Measurements from ENCODE around the gene COX11.

The COX11 gene
- total RNA-seq, result 20.2 to 40.6 (median 28.5) reads per million in 4 donors

- peak; percentile 87 to 98 (median 91) for DNase-seq
These were observed at the start of gene COX11, which contains the start of gene STXBP4 for GRCh38 chr17:54968262-54968987. COX11 (minus strand) TSS chr17:54968654; CDS start chr17:54968646, 8 bp downstream. STXBP4 (plus strand) TSS chr17:54968765; CDS start chr17:54986220, 17,455 bp downstream.

- DNase-seq, result peak in 1 of 5 donors; percentile 17
These were observed 37.1 kb upstream of the COX11 start for GRCh38 chr17:55005520-55005919.

- DNase-seq, result no peak
These were observed 36.0 kb upstream of the COX11 start for GRCh38 chr17:55004484-55004883.

GRCh38 chr17:55002458-55002857 lies 34.0 kb upstream of the COX11 start:
- DNase-seq, result no peak

- no peak for DNase-seq
These were observed 28.0 kb upstream of the COX11 start for GRCh38 chr17:54996441-54996840.

- peak in 1 of 5 donors; percentile 43 for DNase-seq
These were observed 24.6 kb upstream of the COX11 start for GRCh38 chr17:54992797-54993639.

GRCh38 chr17:54991567-54991966 lies 23.1 kb upstream of the COX11 start:
- no peak for DNase-seq

- DNase-seq, result no peak
These were observed 21.7 kb upstream of the COX11 start for GRCh38 chr17:54990118-54990517.

- DNase-seq, result no peak
These were observed 17.0 kb upstream of the COX11 start for GRCh38 chr17:54985476-54985875.

GRCh38 chr17:54983260-54983659 lies 14.8 kb upstream of the COX11 start:
- no peak for DNase-seq

GRCh38 chr17:54982399-54982798 lies 13.9 kb upstream of the COX11 start:
- no peak for DNase-seq

GRCh38 chr17:54980375-54980774 lies 11.9 kb upstream of the COX11 start:
- DNase-seq, result no peak

- DNase-seq, result no peak
These were observed 11.2 kb upstream of the COX11 start for GRCh38 chr17:54979657-54980056.

- DNase-seq, result no peak
These were observed 9.3 kb upstream of the COX11 start for GRCh38 chr17:54977744-54978143.

GRCh38 chr17:54976316-54976715 lies 7.9 kb upstream of the COX11 start:
- DNase-seq, result no peak

GRCh38 chr17:54974759-54975158 lies 6.3 kb upstream of the COX11 start:
- no peak for DNase-seq

- no peak for DNase-seq
These were observed 4.1 kb upstream of the COX11 start for GRCh38 chr17:54972406-54973138.

GRCh38 chr17:54971901-54972300 lies 3.4 kb upstream of the COX11 start:
- no peak for DNase-seq

GRCh38 chr17:54971147-54971546 lies 2.7 kb upstream of the COX11 start:
- DNase-seq, result no peak

GRCh38 chr17:54969658-54970572 lies 1.5 kb upstream of the COX11 start:
- DNase-seq, result no peak

GRCh38 chr17:54968988-54969332 lies 506 bp upstream of the COX11 start:
- peak in 1 of 5 donors; percentile 16 for DNase-seq

Measured in T-helper 1 cell (primary cell).